MCF 10A (cell line): ENCODE results near the gene HSD17B12. TPM values are rescaled to one million over a fixed set of nuclear protein-coding genes. Genes with fewer than 3 reads are reported as not detected.

Experiments used
- BruUV-seq: library from RNA; stranded (reverse); fragments of 400-500 nt; replicated peaks from 2 replicates; lab custom pipeline; 2021; lab: Mats Ljungman, UMichigan
- CTCF ChIA-PET: fragments of 300-600 bp; sonication (Branson Sonifier 250); formaldehyde crosslinking; extraction: SDS; loops from one replicate; lab custom pipeline; 2021; ENCODE audit warnings: antibody characterized with exemption, inconsistent platforms; lab: Yijun Ruan, JAX
- POLR2A ChIA-PET: fragments of 300-600, 350-650 bp; sonication (Branson Sonifier 250); formaldehyde crosslinking; extraction: SDS; loops from one replicate; lab custom pipeline; 2020; ENCODE audit warnings: antibody characterized with exemption, inconsistent platforms; lab: Yijun Ruan, JAX
- DNase-seq: peaks from one replicate; pipeline ENCODE4 v3.0.0-alpha.2; 2018; ENCODE audit not compliant: unreplicated experiment
- H3K27ac Mint-ChIP-seq: one replicate; pipeline ENCODE4 v1.8.0; 2022; ENCODE audit warnings: mild to moderate bottlenecking, low read depth, mixed read lengths; ENCODE audit not compliant: unreplicated experiment
- H3K27me3 Mint-ChIP-seq: one replicate; pipeline ENCODE4 v1.8.0; 2022; ENCODE audit warnings: mixed read lengths; ENCODE audit not compliant: insufficient read depth, unreplicated experiment
- H3K36me3 Mint-ChIP-seq: one replicate; pipeline ENCODE4 v1.8.0; 2022; ENCODE audit warnings: mild to moderate bottlenecking, moderate library complexity, mixed read lengths; ENCODE audit not compliant: insufficient read depth, unreplicated experiment
- H3K4me1 Mint-ChIP-seq: one replicate; pipeline ENCODE4 v1.8.0; 2022; ENCODE audit warnings: mixed read lengths; ENCODE audit not compliant: insufficient read depth, unreplicated experiment
- H3K4me3 Mint-ChIP-seq: one replicate; pipeline ENCODE4 v1.8.0; 2022; ENCODE audit warnings: mild to moderate bottlenecking, moderate library complexity, mixed read lengths; ENCODE audit not compliant: unreplicated experiment
- H3K9me3 Mint-ChIP-seq: one replicate; pipeline ENCODE4 v1.8.0; 2022; ENCODE audit warnings: mixed read lengths; ENCODE audit not compliant: unreplicated experiment
- CTCF ChIP-seq: fragments of 200-600 bp; IDR thresholded peaks from one replicate; pipeline ENCODE4 v1.8.0; 2022; ENCODE audit warnings: antibody characterized with exemption, mild to moderate bottlenecking; ENCODE audit not compliant: unreplicated experiment
- intact Hi-C: fragments of 100-400 bp; cut with micrococcal nuclease; formaldehyde crosslinking; loops from 2 replicates; pipeline ENCODE4 v1.14.1; 2022
- total RNA-seq: library from RNA; stranded (reverse); gene quantifications from 2 replicates; pipeline ENCODE4 v1.2.3, GENCODE V29; 2022

HSD17B12 gene
- total RNA-seq, 1 experiment from 2014 or later, result 117 TPM

- Mint-ChIP-seq H3K27ac (no peak overlapping the region), H3K4me3 (no peak overlapping the region)
- CTCF ChIA-PET, result interaction anchor here (0.6 kb wide), 1 partner anchor 10 kb away, joined by 3 read pairs; no protein-coding TSS in a partner anchor
Observed at GRCh38 chr11:43746670-43747069, 66.1 kb downstream of the HSD17B12 start.

DNA sequence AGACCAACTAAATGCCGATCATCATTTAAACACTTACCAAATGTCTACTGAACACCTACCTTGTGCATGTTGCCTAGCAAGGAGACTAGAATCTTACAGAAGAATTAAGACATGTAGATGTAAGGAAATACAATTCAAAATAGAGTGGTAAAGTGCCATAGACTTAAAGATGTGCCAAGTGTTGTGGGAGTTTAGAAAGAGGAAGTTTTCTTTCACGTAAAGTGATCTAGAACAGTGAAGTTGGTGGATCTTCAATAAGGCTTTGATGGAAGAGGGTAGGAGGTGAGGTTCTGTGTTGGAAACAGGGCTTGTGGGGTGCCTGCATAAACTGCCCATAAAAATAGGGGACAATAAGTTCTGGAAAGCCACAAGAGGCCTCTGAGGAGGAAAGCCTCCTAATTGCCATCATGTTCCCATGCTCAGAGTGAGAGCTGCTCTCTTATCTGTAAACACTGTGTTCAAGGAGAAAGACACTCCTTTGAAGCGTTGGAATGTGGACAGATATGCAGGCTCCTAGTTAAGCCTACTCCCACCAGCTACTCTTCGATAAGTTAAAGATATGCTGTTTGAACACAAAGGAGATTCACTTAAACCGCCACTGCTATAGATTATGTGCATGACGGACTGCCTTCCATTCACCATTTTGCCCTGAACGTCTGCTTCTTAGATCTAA, 66.7 kb downstream of the HSD17B12 start:
- no TSS peak for BruUV-seq

More at GRCh38 chr11:43746670-43747069, 66.1 kb downstream of the HSD17B12 start:
- H3K9me3 Mint-ChIP-seq, result peaks cover 19% of the 10 kb centered on the region
- intact Hi-C loops, result no loop called here
- POLR2A ChIA-PET, result interaction anchor here (0.5 kb wide), 1 partner anchor 38 kb away, joined by 3 read pairs; no protein-coding TSS in a partner anchor
- no TSS peak for BruUV-seq
- H3K36me3 Mint-ChIP-seq, result peaks cover 12% of the 10 kb centered on the region
- no peaks in the 10 kb centered on the region for H3K27me3 Mint-ChIP-seq
- TF ChIP-seq CTCF, result no peak
- H3K4me1 Mint-ChIP-seq, result no peaks in the 10 kb centered on the region
- DNase-seq, result no peak

DNA sequence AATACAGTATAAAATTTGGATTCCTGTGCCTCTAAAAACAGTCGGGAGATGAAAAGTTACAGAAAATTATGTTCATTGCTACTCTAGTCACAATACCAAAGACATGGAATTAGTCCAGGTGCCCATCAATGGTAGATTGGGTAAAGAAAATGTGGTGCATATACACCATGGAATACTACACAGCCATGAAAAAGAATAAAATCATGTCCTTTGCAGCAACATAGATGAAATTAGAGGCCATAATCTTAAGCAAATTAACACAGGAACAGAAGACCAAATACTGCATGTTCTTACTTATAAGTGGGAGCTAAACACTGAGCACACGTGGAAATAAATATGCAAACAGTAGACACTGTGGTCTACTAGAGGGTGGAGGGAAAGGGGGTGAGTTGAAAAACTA, 67.6 kb downstream of the HSD17B12 start:
- intact Hi-C loops, result no loop called here
- Mint-ChIP-seq H3K4me1 (no peaks in the 10 kb centered on the region), H3K4me3 (no peak overlapping the region), H3K27me3 (no peaks in the 10 kb centered on the region), H3K9me3 (peaks cover 19% of the 10 kb centered on the region), H3K27ac (no peak overlapping the region), H3K36me3 (peaks cover 20% of the 10 kb centered on the region)
- no peak for DNase-seq
- TF ChIP-seq CTCF, result no peak
- POLR2A ChIA-PET, result interaction anchor here (0.6 kb wide), 1 partner anchor 1385 kb away, joined by 5 read pairs; no protein-coding TSS in a partner anchor
- CTCF ChIA-PET, result interaction anchor here (0.7 kb wide), 1 partner anchor 78 kb away, joined by 3 read pairs; no protein-coding TSS in a partner anchor
- no TSS peak for BruUV-seq

More for the DNA sequence above, 66.7 kb downstream of the HSD17B12 start:
- Mint-ChIP-seq H3K36me3 (peaks cover 14% of the 10 kb centered on the region), H3K9me3 (peaks cover 19% of the 10 kb centered on the region), H3K27ac (no peak overlapping the region), H3K4me3 (no peak overlapping the region), H3K27me3 (no peaks in the 10 kb centered on the region), H3K4me1 (no peaks in the 10 kb centered on the region)
- ChIA-PET CTCF (no interaction called here), POLR2A (interaction anchor here (0.5 kb wide), 1 partner anchor 39 kb away, joined by 3 read pairs; no protein-coding TSS in a partner anchor)
- intact Hi-C loops, result no loop called here
- TF ChIP-seq CTCF, result no peak
- no peak for DNase-seq

DNA sequence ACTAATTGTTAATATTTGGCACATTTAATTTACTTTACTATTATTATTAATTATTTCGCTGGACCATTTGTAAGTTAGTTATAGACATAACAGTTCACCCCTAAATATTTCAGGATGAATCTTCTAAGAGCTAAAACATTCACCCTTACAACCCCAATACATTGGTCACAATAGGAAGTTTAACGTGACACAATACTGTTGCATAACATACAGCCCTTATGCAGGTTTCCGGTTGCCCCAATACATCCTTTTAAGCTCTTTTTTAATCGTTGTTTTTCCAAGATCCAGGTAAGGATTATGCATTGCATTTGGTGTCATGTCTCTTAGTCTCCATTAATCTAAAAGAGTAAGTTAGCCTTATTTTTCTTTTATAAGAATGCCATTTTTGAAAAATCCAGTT, 71.2 kb downstream of the HSD17B12 start:
- intact Hi-C loops, result no loop called here
- Mint-ChIP-seq H3K36me3 (peaks cover 25% of the 10 kb centered on the region), H3K27ac (no peak overlapping the region), H3K9me3 (peaks cover 7% of the 10 kb centered on the region), H3K27me3 (no peaks in the 10 kb centered on the region), H3K4me1 (no peaks in the 10 kb centered on the region), H3K4me3 (no peak overlapping the region)
- ChIA-PET CTCF (interaction anchor here (0.5 kb wide), 1 partner anchor 25 kb away, joined by 6 read pairs; no protein-coding TSS in a partner anchor), POLR2A (no interaction called here)
- no peak for TF ChIP-seq CTCF
- no peak for DNase-seq
- BruUV-seq, result no TSS peak
